Liver (tissue), 9 donors: ENCODE results near the gene ZNF333. TPM values are rescaled to one million over a fixed set of nuclear protein-coding genes. Genes with fewer than 3 reads are reported as not detected.

Experiments
- DNase-seq: peaks from one replicate; pipeline ENCODE4 v3.0.0-alpha.2; 2017; ENCODE audit warnings: low spot score
- H3K27ac ChIP-seq, 2 donors: one replicate each; pipeline ENCODE4 v1.7.0; 2013; ENCODE audit warnings: inconsistent platforms in 2 of 2, low read length in 2 of 2, control low read depth in 1 of 2, low read depth in 1 of 2, mild to moderate bottlenecking in 1 of 2
- H3K27me3 ChIP-seq, 4 donors: one replicate each; pipeline versions ENCODE4 v1.6.1 to v1.7.0; 2013; ENCODE audit warnings: low read length in 3 of 4, inconsistent platforms in 1 of 4, mild to moderate bottlenecking in 1 of 4, moderate library complexity in 1 of 4; ENCODE audit not compliant: control insufficient read depth in 4 of 4, insufficient read depth in 4 of 4
- H3K36me3 ChIP-seq, 4 donors: one replicate each; pipeline versions ENCODE4 v1.6.1 to v1.7.0; 2013; ENCODE audit warnings: low read length in 3 of 4, mild to moderate bottlenecking in 3 of 4, low read depth in 1 of 4, moderate library complexity in 1 of 4; ENCODE audit not compliant: control insufficient read depth in 4 of 4, insufficient read depth in 3 of 4
- H3K4me1 ChIP-seq, 4 donors: one replicate each; pipeline versions ENCODE4 v1.6.1 to v1.7.0; 2013; ENCODE audit warnings: low read length in 3 of 4, mild to moderate bottlenecking in 3 of 4, moderate library complexity in 1 of 4; ENCODE audit not compliant: control insufficient read depth in 4 of 4, insufficient read depth in 4 of 4
- H3K4me3 ChIP-seq, 3 donors: one replicate each; pipeline versions ENCODE4 v1.6.1 to v1.7.0; 2013; ENCODE audit warnings: low read length in 3 of 3, control low read depth in 1 of 3, low read depth in 1 of 3, mild to moderate bottlenecking in 1 of 3
- H3K9ac ChIP-seq, 2 donors: one replicate each; pipeline ENCODE4 v1.7.0; 2013; ENCODE audit warnings: low read length in 2 of 2, mild to moderate bottlenecking in 2 of 2, moderate library complexity in 2 of 2, control low read depth in 1 of 2, low read depth in 1 of 2
- H3K9me3 ChIP-seq, 4 donors: one replicate each; pipeline versions ENCODE4 v1.6.1 to v1.7.0; 2013; ENCODE audit warnings: low read length in 3 of 4; ENCODE audit not compliant: control insufficient read depth in 4 of 4
- ATF3 ChIP-seq: IDR thresholded peaks from 2 replicates; pipeline ENCODE4 v1.6.1; 2016; ENCODE audit warnings: antibody characterized with exemption
- CTCF ChIP-seq: fragments of 150-350 bp; IDR thresholded peaks from 2 replicates; pipeline ENCODE4 v1.5.1; 2017; ENCODE audit warnings: improper control_type of control experiment, low read depth, low read length; ENCODE audit not compliant: missing input control
- EGR1 ChIP-seq, 2 donors: IDR thresholded peaks; 2 replicates each; pipeline ENCODE4 v1.6.1; 2016 to 2018; ENCODE audit warnings: antibody characterized with exemption in 2 of 2, low read depth in 2 of 2
- FOXA1 ChIP-seq: IDR thresholded peaks from 2 replicates; pipeline ENCODE4 v1.6.1; 2016; ENCODE audit warnings: antibody characterized with exemption
- FOXA2 ChIP-seq: IDR thresholded peaks from 2 replicates; pipeline ENCODE4 v1.6.1; 2016; ENCODE audit warnings: antibody characterized with exemption
- GABPA ChIP-seq, 2 donors: IDR thresholded peaks in 1 of 2; conservative IDR thresholded peaks in 1 of 2; 2 replicates each; pipeline ENCODE4 v1.6.1; 2016; ENCODE audit warnings: antibody characterized with exemption in 2 of 2, mild to moderate bottlenecking in 1 of 2, moderate library complexity in 1 of 2
- HNF4A ChIP-seq, 2 donors: conservative IDR thresholded peaks; 2 replicates each; pipeline ENCODE4 v1.6.1; 2016; ENCODE audit warnings: antibody characterized with exemption in 2 of 2, mild to moderate bottlenecking in 2 of 2
- JUND ChIP-seq, 2 donors: IDR thresholded peaks; 2 replicates each; pipeline ENCODE4 v1.6.1; 2016; ENCODE audit warnings: antibody characterized with exemption in 2 of 2
- NR2F2 ChIP-seq: IDR thresholded peaks from 2 replicates; pipeline ENCODE4 v1.6.1; 2016; ENCODE audit warnings: antibody characterized with exemption
- RAD21 ChIP-seq, 2 donors: IDR thresholded peaks; 2 replicates each; pipeline ENCODE4 v1.6.1; 2016; ENCODE audit warnings: antibody characterized with exemption in 2 of 2, mild to moderate bottlenecking in 2 of 2
- REST ChIP-seq: IDR thresholded peaks from 2 replicates; pipeline ENCODE4 v1.6.1; 2016; ENCODE audit warnings: antibody characterized with exemption, mild to moderate bottlenecking
- RXRA ChIP-seq, 2 donors: IDR thresholded peaks; 2 replicates each; pipeline ENCODE4 v1.6.1; 2017 to 2018; ENCODE audit warnings: antibody characterized with exemption in 2 of 2, mild to moderate bottlenecking in 1 of 2
- SP1 ChIP-seq: IDR thresholded peaks from 2 replicates; pipeline ENCODE4 v1.6.1; 2018; ENCODE audit warnings: antibody characterized with exemption, mild to moderate bottlenecking
- TAF1 ChIP-seq: conservative IDR thresholded peaks from 2 replicates; pipeline ENCODE4 v1.6.1; 2016; ENCODE audit warnings: antibody characterized with exemption, mild to moderate bottlenecking
- YY1 ChIP-seq: IDR thresholded peaks from 2 replicates; pipeline ENCODE4 v1.6.1; 2016; ENCODE audit warnings: antibody characterized with exemption, mild to moderate bottlenecking
- ZBTB33 ChIP-seq: IDR thresholded peaks from 2 replicates; pipeline ENCODE4 v1.6.1; 2016; ENCODE audit warnings: antibody characterized with exemption
- WGBS: extraction: QIAGEN DNeasy Blood & Tissue Kit; methylation state at CpG from one replicate; pipeline ENCODE4 v1.1.7; 2013; 5-methylcytosine and 5-hydroxymethylcytosine counted together
- polyA plus RNA-seq, 2 donors: library from polyadenylated mRNA; stranded (reverse) in 1 of 2; unstranded in 1 of 2; fragments of 200-250 nt in 1 of 2; fragments of >200 nt in 1 of 2; fragmentation: Nextera tagmentation in 1 of 2; extraction: Ambion mirVana in 1 of 2; gene quantifications; one replicate each; pipeline versions ENCODE4 v1.2.1 to v1.2.3, GENCODE V29; 2013 to 2015
- total RNA-seq, 2 donors: library from RNA; depleted of rRNA; stranded (reverse); fragments of >200 nt; gene quantifications; one replicate each; pipeline ENCODE4 v1.2.3, GENCODE V29; 2014
- TF ChIP-seq, protein P1 (sequence below): IDR thresholded peaks from 2 replicates; pipeline ENCODE4 v1.6.1; 2016; ENCODE audit warnings: antibody characterized with exemption
- donor health status: healthy.
- donor health status: healthy.
- donor health status: healthy.
- donor health status: healthy.
- donor health status: healthy.

Gene ZNF333
- total and polyA plus RNA-seq, 4 donors, result 1.7 to 11.2 (median 3.6) TPM

DNA sequence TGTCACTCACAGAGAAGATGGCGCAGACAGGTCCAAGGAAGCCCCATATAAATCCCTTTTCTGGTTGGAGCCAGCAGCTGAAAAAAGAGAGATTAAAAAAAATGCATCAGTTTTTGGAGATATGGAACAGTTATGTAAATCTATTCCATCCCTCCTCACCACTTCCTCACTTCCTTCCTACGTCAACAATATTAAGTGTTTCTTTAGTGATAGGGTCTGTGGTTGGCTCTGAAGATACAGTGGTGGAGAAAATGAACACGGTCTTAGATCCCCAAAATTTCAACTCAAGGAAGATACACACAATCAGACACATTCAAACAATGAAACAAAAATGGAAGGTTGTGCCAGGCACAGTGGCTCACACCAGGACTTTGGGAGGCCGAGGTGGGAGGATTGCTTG lies 57.0 kb downstream of the ZNF333 start:
- 74% methylated on average over 4 of the region's 4 CpGs for WGBS
- no peak for DNase-seq
- H3K27ac ChIP-seq, result no peak overlapping the region
- no peak overlapping the region for H3K4me3 ChIP-seq
- no peaks in the 10 kb centered on the region for H3K4me1 ChIP-seq
- no peaks in the 10 kb centered on the region for H3K27me3 ChIP-seq
- H3K9ac ChIP-seq, result no peak overlapping the region
- H3K36me3 ChIP-seq, result no peaks in the 10 kb centered on the region
- TF ChIP-seq RXRA (IDR thresholded peaks at IDR 0.05), result no peak
- no peak for TF ChIP-seq JUND (IDR thresholded peaks at IDR 0.05)
- TF ChIP-seq YY1, result no peak
- no peaks in the 10 kb centered on the region for H3K9me3 ChIP-seq

DNA sequence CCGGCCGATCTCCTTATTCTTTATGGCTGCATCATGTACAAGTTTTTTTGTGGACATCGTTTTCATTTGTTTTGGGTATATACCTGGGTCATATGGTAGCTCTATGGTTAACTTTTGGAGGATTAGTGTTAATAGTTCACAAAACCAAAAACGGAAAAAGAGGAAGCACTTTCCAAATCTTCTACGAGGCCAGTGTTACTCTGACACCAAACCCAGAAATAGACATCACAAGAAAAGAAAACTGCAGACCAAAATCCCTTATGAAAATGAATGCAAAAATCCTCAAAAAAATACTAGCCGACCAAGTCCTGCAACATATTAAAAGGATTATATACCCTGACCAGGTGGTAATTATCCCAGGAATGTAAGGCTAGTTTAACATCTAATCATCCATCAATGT lies 58.8 kb downstream of the ZNF333 start:
- DNase-seq, result no peak
- no peaks in the 10 kb centered on the region for H3K4me1 ChIP-seq
- 71% methylated on average over 6 of the region's 6 CpGs for WGBS
- H3K9ac ChIP-seq, result no peak overlapping the region
- H3K27me3 ChIP-seq, result no peaks in the 10 kb centered on the region
- no peaks in the 10 kb centered on the region for H3K36me3 ChIP-seq
- H3K9me3 ChIP-seq, result no peaks in the 10 kb centered on the region
- TF ChIP-seq SP1 (no peak), REST (no peak), RAD21 (IDR thresholded peaks at IDR 0.05) (no peak), FOXA2 (no peak), NR2F2 (no peak), ZBTB33 (no peak), EGR1 (IDR thresholded peaks at IDR 0.05; ENCODE audit: low read depth in 2 of 2) (no peak), GABPA (IDR thresholded peaks at IDR 0.05 in 1 of 2, conservative IDR thresholded peaks at IDR 0.05 in 1 of 2) (no peak), HNF4A (conservative IDR thresholded peaks at IDR 0.05) (no peak), TAF1 (no peak), CTCF (no peak), RXRA (IDR thresholded peaks at IDR 0.05) (no peak), ATF3 (no peak), FOXA1 (no peak)
- TF ChIP-seq, protein P1, sequence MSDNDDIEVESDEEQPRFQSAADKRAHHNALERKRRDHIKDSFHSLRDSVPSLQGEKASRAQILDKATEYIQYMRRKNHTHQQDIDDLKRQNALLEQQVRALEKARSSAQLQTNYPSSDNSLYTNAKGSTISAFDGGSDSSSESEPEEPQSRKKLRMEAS, result no peak
- no peak overlapping the region for H3K27ac ChIP-seq
- H3K4me3 ChIP-seq, result no peak overlapping the region
